HEK293 (cell line): ENCODE measurements around the gene EGR1.

Source experiments
- CTCF ChIA-PET: fragments of 350-600 bp; formaldehyde crosslinking; extraction: SDS; loops from one replicate; lab custom pipeline; 2021; ENCODE audit warnings: antibody characterized with exemption; lab: Yijun Ruan, JAX
- POLR2A ChIA-PET: fragments of 300-600 bp; formaldehyde crosslinking; extraction: SDS; loops from one replicate; lab custom pipeline; 2020; ENCODE audit warnings: antibody characterized with exemption, inconsistent platforms; lab: Yijun Ruan, JAX
- H3K27ac ChIP-seq: fragments of 200-500 bp; sonication (Bioruptor generic); 2 replicates; pipeline ENCODE4 v1.5.1; 2014; ENCODE audit warnings: low read depth, low read length, control low read depth, inconsistent platforms; ENCODE audit errors: extremely low read depth
- H3K36me3 ChIP-seq, 2 experiments: fragments of 200-500 bp in 1 of 2; sonication (Bioruptor generic) in 1 of 2; 1 replicate in 1 of 2; 2 replicates in 1 of 2; pipeline ENCODE4 v1.5.1; 2014 to 2017; ENCODE audit warnings: inconsistent platforms in 2 of 2, low read length in 2 of 2; ENCODE audit not compliant: control insufficient read depth in 2 of 2, insufficient read depth in 1 of 2
- H3K4me1 ChIP-seq: fragments of 200-500 bp; sonication (Bioruptor generic); 2 replicates; pipeline ENCODE4 v1.5.1; 2014; ENCODE audit warnings: mild to moderate bottlenecking, low read length, inconsistent platforms; ENCODE audit not compliant: control insufficient read depth, insufficient read depth
- H3K4me3 ChIP-seq: 2 replicates; pipeline ENCODE4 v1.5.1; 2011; ENCODE audit warnings: low read depth, mild to moderate bottlenecking, control low read depth, low read length, moderate library complexity
- H3K9me3 ChIP-seq: fragments of 200-500 bp; sonication (Bioruptor generic); 2 replicates; pipeline ENCODE4 v1.5.1; 2014; ENCODE audit warnings: low read depth, low read length, inconsistent platforms; ENCODE audit not compliant: control insufficient read depth, insufficient read depth
- GLI2 ChIP-seq: fragments of 450-650 bp; formaldehyde crosslinking; IDR thresholded peaks from 2 replicates; pipeline ENCODE4; 2017; ENCODE audit warnings: missing biosample characterization, missing genetic modification characterization, low read depth, borderline replicate concordance
- GLIS2 ChIP-seq: fragments of 450-650 bp; formaldehyde crosslinking; IDR thresholded peaks from 2 replicates; pipeline ENCODE4 v1.5.1; 2016; ENCODE audit warnings: missing biosample characterization, missing genetic modification characterization
- KLF1 ChIP-seq: fragments of 450-650 bp; formaldehyde crosslinking; IDR thresholded peaks from 2 replicates; pipeline ENCODE4 v1.5.1; 2016; ENCODE audit warnings: missing biosample characterization, missing genetic modification characterization
- KLF8 ChIP-seq: fragments of 450-650 bp; formaldehyde crosslinking; IDR thresholded peaks from 2 replicates; pipeline ENCODE4 v1.5.1; 2016; ENCODE audit warnings: missing biosample characterization, missing genetic modification characterization
- KLF9 ChIP-seq: fragments of 450-650 bp; formaldehyde crosslinking; IDR thresholded peaks from 2 replicates; pipeline ENCODE4 v1.5.1; 2016; ENCODE audit warnings: missing biosample characterization, missing genetic modification characterization, low read depth
- SALL2 ChIP-seq: fragments of 450-650 bp; formaldehyde crosslinking; IDR thresholded peaks from 2 replicates; pipeline ENCODE4 v1.5.0; 2017; ENCODE audit warnings: missing biosample characterization, mild to moderate bottlenecking, missing genetic modification characterization, borderline replicate concordance
- YY1 ChIP-seq: fragments of 450-650 bp; formaldehyde crosslinking; IDR thresholded peaks from 2 replicates; pipeline ENCODE4 v1.5.1; 2018; ENCODE audit warnings: missing biosample characterization, missing genetic modification characterization
- YY2 ChIP-seq: fragments of 450-650 bp; formaldehyde crosslinking; IDR thresholded peaks from 2 replicates; pipeline ENCODE4 v1.5.1; 2016; ENCODE audit warnings: missing biosample characterization, missing genetic modification characterization
- ZFHX2 ChIP-seq: fragments of 450-650 bp; formaldehyde crosslinking; conservative IDR thresholded peaks from 2 replicates; pipeline ENCODE4 v1.5.1; 2016; ENCODE audit warnings: missing biosample characterization, missing genetic modification characterization
- ZNF133 ChIP-seq: fragments of 450-650 bp; formaldehyde crosslinking; IDR thresholded peaks from 2 replicates; pipeline ENCODE4 v1.5.1; 2016; ENCODE audit warnings: missing biosample characterization, missing genetic modification characterization
- ZNF140 ChIP-seq: fragments of 450-650 bp; formaldehyde crosslinking; IDR thresholded peaks from 2 replicates; pipeline ENCODE4 v1.5.1; 2016; ENCODE audit warnings: missing biosample characterization, missing genetic modification characterization
- ZNF19 ChIP-seq: fragments of 450-650 bp; formaldehyde crosslinking; IDR thresholded peaks from 2 replicates; pipeline ENCODE4; 2016; ENCODE audit warnings: missing biosample characterization, missing genetic modification characterization, low read depth
- ZNF223 ChIP-seq: fragments of 450-650 bp; formaldehyde crosslinking; IDR thresholded peaks from 2 replicates; pipeline ENCODE4 v1.5.1; 2016; ENCODE audit warnings: missing biosample characterization, missing genetic modification characterization
- ZNF274 ChIP-seq, 2 experiments: fragments of 200-500 bp in 1 of 2; fragments of 450-650 bp in 1 of 2; sonication (Bioruptor generic) in 1 of 2; formaldehyde crosslinking in 1 of 2; IDR thresholded peaks; 2 replicates each; pipeline versions ENCODE4 v1.5.1 to v1.6.1; 2014 to 2016; ENCODE audit warnings: borderline replicate concordance in 1 of 2, inconsistent platforms in 1 of 2, low read length in 1 of 2, missing biosample characterization in 1 of 2, missing genetic modification characterization in 1 of 2
- ZNF292 ChIP-seq: fragments of 450-650 bp; formaldehyde crosslinking; IDR thresholded peaks from 2 replicates; pipeline ENCODE4 v1.5.1; 2016; ENCODE audit warnings: low read depth, missing biosample characterization, missing genetic modification characterization, borderline replicate concordance
- ZNF530 ChIP-seq: fragments of 450-650 bp; formaldehyde crosslinking; IDR thresholded peaks from 2 replicates; pipeline ENCODE4 v1.5.1; 2016; ENCODE audit warnings: low read depth, missing biosample characterization, missing genetic modification characterization
- ZNF560 ChIP-seq: fragments of 450-650 bp; formaldehyde crosslinking; IDR thresholded peaks from 2 replicates; pipeline ENCODE4 v1.5.1; 2017; ENCODE audit warnings: missing biosample characterization, missing genetic modification characterization, borderline replicate concordance
- ZNF571 ChIP-seq: fragments of 450-650 bp; formaldehyde crosslinking; IDR thresholded peaks from 2 replicates; pipeline ENCODE4 v1.5.0; 2017; ENCODE audit warnings: missing biosample characterization, missing genetic modification characterization
- ZNF664 ChIP-seq: fragments of 450-650 bp; formaldehyde crosslinking; IDR thresholded peaks from 2 replicates; pipeline ENCODE4 v1.5.1; 2016; ENCODE audit warnings: missing biosample characterization, missing genetic modification characterization
- TF ChIP-seq, protein P1 (sequence below): fragments of 450-650 bp; formaldehyde crosslinking; IDR thresholded peaks from 2 replicates; pipeline ENCODE4 v1.5.1; 2016; ENCODE audit warnings: missing biosample characterization, missing genetic modification characterization
- TF ChIP-seq, protein P2 (sequence below): fragments of 450-650 bp; formaldehyde crosslinking; IDR thresholded peaks from 2 replicates; pipeline ENCODE4 v1.5.1; 2016; ENCODE audit warnings: missing biosample characterization, missing genetic modification characterization
- TF ChIP-seq, protein P3 (sequence below): fragments of 450-650 bp; formaldehyde crosslinking; IDR thresholded peaks from 2 replicates; pipeline ENCODE4 v1.5.1; 2016; ENCODE audit warnings: missing biosample characterization, missing genetic modification characterization
- TF ChIP-seq, protein P4 (sequence below): fragments of 450-650 bp; formaldehyde crosslinking; IDR thresholded peaks from 2 replicates; pipeline ENCODE4 v1.5.1; 2016; ENCODE audit warnings: missing biosample characterization, missing genetic modification characterization
- TF ChIP-seq, protein P5 (sequence below): fragments of 450-650 bp; formaldehyde crosslinking; IDR thresholded peaks from 2 replicates; pipeline ENCODE4 v1.5.1; 2016; ENCODE audit warnings: missing biosample characterization, missing genetic modification characterization

EGR1 gene

DNA sequence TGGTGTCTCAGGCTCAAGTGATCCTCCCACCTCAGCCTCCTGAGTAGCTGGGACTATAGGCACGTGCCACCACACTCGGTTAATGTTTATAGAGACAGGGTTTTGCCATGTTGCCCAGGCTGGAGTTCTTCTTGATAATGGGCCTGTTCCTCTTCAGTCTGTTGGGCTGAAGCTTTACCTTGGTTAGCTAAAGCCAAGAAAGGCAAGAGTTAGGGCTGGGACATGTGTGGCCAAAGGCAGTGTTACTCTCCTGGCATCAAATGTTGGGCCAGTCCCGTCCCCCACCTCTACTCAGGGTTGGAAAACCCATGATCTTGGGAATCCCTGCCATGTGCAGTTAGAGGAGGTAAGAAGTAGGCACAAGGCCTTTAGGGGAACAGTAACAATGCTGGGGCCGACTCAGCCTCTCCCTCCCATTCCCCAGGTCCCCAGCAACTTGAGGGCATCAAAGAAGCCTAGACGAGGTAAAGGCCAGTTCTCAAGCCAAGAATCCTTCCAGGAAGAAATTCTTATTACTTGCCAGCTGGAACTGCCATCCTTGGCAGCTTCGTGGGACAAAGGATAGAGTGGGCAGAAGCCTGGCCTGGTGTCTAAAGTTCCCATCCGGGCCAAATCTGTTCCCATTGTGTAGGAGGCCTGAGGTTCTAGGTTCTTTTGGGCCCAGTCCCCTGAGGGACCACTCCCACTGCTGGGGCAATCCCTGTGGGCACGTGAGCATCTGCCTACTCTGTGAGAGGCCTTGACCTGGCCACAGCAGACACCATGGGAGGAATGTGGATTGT is 4.5 kb downstream of the EGR1 start:
- TF ChIP-seq, protein P1, sequence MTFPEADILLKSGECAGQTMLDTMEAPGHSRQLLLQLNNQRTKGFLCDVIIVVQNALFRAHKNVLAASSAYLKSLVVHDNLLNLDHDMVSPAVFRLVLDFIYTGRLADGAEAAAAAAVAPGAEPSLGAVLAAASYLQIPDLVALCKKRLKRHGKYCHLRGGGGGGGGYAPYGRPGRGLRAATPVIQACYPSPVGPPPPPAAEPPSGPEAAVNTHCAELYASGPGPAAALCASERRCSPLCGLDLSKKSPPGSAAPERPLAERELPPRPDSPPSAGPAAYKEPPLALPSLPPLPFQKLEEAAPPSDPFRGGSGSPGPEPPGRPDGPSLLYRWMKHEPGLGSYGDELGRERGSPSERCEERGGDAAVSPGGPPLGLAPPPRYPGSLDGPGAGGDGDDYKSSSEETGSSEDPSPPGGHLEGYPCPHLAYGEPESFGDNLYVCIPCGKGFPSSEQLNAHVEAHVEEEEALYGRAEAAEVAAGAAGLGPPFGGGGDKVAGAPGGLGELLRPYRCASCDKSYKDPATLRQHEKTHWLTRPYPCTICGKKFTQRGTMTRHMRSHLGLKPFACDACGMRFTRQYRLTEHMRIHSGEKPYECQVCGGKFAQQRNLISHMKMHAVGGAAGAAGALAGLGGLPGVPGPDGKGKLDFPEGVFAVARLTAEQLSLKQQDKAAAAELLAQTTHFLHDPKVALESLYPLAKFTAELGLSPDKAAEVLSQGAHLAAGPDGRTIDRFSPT (tag by site-specific recombination) = peak; percentile 40; the same call in 1 of the 2 replicates
- TF ChIP-seq KLF1 (tag by site-specific recombination) (no peak), ZNF223 (no peak), SALL2 (no peak), ZNF19 (tag by site-specific recombination) (no peak), YY1 (tag by site-specific recombination) (no peak), ZNF560 (tag by site-specific recombination) (no peak), ZNF664 (tag by site-specific recombination) (no peak), YY2 (tag by site-specific recombination) (no peak), ZNF530 (tag by site-specific recombination) (no peak), KLF9 (tag by site-specific recombination) (no peak), ZNF140 (tag by site-specific recombination) (no peak), ZFHX2 (tag by site-specific recombination) (peak; percentile 26; the same call in 1 of the 2 replicates), ZNF292 (tag by site-specific recombination) (no peak), ZNF133 (tag by site-specific recombination) (no peak), ZNF274 (IDR thresholded peaks at IDR 0.05; ENCODE audit: low read length) (no peak), ZNF274 (tag by site-specific recombination; IDR thresholded peaks at IDR 0.05; ENCODE audit: borderline replicate concordance) (no peak), ZNF571 (tag by site-specific recombination) (no peak), GLI2 (tag by site-specific recombination) (no peak), KLF8 (tag by site-specific recombination) (no peak), GLIS2 (tag by site-specific recombination) (no peak; the same call in 1 of the 2 replicates)
- TF ChIP-seq, protein P2, sequence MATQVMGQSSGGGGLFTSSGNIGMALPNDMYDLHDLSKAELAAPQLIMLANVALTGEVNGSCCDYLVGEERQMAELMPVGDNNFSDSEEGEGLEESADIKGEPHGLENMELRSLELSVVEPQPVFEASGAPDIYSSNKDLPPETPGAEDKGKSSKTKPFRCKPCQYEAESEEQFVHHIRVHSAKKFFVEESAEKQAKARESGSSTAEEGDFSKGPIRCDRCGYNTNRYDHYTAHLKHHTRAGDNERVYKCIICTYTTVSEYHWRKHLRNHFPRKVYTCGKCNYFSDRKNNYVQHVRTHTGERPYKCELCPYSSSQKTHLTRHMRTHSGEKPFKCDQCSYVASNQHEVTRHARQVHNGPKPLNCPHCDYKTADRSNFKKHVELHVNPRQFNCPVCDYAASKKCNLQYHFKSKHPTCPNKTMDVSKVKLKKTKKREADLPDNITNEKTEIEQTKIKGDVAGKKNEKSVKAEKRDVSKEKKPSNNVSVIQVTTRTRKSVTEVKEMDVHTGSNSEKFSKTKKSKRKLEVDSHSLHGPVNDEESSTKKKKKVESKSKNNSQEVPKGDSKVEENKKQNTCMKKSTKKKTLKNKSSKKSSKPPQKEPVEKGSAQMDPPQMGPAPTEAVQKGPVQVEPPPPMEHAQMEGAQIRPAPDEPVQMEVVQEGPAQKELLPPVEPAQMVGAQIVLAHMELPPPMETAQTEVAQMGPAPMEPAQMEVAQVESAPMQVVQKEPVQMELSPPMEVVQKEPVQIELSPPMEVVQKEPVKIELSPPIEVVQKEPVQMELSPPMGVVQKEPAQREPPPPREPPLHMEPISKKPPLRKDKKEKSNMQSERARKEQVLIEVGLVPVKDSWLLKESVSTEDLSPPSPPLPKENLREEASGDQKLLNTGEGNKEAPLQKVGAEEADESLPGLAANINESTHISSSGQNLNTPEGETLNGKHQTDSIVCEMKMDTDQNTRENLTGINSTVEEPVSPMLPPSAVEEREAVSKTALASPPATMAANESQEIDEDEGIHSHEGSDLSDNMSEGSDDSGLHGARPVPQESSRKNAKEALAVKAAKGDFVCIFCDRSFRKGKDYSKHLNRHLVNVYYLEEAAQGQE = no peak
- TF ChIP-seq, protein P3, sequence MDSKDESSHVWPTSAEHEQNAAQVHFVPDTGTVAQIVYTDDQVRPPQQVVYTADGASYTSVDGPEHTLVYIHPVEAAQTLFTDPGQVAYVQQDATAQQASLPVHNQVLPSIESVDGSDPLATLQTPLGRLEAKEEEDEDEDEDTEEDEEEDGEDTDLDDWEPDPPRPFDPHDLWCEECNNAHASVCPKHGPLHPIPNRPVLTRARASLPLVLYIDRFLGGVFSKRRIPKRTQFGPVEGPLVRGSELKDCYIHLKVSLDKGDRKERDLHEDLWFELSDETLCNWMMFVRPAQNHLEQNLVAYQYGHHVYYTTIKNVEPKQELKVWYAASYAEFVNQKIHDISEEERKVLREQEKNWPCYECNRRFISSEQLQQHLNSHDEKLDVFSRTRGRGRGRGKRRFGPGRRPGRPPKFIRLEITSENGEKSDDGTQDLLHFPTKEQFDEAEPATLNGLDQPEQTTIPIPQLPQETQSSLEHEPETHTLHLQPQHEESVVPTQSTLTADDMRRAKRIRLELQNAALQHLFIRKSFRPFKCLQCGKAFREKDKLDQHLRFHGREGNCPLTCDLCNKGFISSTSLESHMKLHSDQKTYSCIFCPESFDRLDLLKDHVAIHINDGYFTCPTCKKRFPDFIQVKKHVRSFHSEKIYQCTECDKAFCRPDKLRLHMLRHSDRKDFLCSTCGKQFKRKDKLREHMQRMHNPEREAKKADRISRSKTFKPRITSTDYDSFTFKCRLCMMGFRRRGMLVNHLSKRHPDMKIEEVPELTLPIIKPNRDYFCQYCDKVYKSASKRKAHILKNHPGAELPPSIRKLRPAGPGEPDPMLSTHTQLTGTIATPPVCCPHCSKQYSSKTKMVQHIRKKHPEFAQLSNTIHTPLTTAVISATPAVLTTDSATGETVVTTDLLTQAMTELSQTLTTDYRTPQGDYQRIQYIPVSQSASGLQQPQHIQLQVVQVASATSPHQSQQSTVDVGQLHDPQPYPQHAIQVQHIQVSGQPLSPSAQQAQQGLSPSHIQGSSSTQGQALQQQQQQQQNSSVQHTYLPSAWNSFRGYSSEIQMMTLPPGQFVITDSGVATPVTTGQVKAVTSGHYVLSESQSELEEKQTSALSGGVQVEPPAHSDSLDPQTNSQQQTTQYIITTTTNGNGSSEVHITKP (tag by site-specific recombination) = 0 out of 2 replicates have a peak, but pooled peaks have one; percentile 46
- TF ChIP-seq, protein P4, sequence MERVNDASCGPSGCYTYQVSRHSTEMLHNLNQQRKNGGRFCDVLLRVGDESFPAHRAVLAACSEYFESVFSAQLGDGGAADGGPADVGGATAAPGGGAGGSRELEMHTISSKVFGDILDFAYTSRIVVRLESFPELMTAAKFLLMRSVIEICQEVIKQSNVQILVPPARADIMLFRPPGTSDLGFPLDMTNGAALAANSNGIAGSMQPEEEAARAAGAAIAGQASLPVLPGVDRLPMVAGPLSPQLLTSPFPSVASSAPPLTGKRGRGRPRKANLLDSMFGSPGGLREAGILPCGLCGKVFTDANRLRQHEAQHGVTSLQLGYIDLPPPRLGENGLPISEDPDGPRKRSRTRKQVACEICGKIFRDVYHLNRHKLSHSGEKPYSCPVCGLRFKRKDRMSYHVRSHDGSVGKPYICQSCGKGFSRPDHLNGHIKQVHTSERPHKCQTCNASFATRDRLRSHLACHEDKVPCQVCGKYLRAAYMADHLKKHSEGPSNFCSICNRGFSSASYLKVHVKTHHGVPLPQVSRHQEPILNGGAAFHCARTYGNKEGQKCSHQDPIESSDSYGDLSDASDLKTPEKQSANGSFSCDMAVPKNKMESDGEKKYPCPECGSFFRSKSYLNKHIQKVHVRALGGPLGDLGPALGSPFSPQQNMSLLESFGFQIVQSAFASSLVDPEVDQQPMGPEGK (tag by site-specific recombination) = no peak
- TF ChIP-seq, protein P5, sequence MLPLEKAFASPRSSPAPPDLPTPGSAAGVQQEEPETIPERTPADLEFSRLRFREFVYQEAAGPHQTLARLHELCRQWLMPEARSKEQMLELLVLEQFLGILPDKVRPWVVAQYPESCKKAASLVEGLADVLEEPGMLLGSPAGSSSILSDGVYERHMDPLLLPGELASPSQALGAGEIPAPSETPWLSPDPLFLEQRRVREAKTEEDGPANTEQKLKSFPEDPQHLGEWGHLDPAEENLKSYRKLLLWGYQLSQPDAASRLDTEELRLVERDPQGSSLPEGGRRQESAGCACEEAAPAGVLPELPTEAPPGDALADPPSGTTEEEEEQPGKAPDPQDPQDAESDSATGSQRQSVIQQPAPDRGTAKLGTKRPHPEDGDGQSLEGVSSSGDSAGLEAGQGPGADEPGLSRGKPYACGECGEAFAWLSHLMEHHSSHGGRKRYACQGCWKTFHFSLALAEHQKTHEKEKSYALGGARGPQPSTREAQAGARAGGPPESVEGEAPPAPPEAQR (tag by site-specific recombination) = no peak
- H3K36me3 ChIP-seq = peaks cover 0 to 8% of the 10 kb centered on the region in 2 experiments; a peak in 1 of 3 replicates
- POLR2A ChIA-PET = no interaction called here
- H3K4me3 ChIP-seq = no peak overlapping the region
- H3K9me3 ChIP-seq = no peaks in the 10 kb centered on the region
- no peaks in the 10 kb centered on the region for H3K4me1 ChIP-seq
- H3K27ac ChIP-seq = no peak overlapping the region
- CTCF ChIA-PET = interaction anchor here (0.6 kb wide), 2 partner anchors 20 to 34 kb away, joined by 3 read pairs; no protein-coding TSS in a partner anchor
